Fibroblast of the aortic adventitia (primary cell): ENCODE measurements around the gene TMEM273. TPM values are rescaled to one million over a fixed set of nuclear protein-coding genes. Genes with fewer than 3 reads are reported as not detected.
A peak's percentile ranks its signal among the peaks of the same experiment; 100 is the strongest.

Source experiments
- DNase-seq: peaks from one replicate; pipeline ENCODE4 v3.0.0-alpha.2; 2010; ENCODE audit warnings: low read depth
- H3K4me3 ChIP-seq: 2 replicates; pipeline ENCODE4 v1.5.1; 2011; ENCODE audit warnings: low read depth, mild to moderate bottlenecking, control low read depth, low read length, moderate library complexity
- CTCF ChIP-seq: IDR thresholded peaks from 2 replicates; pipeline ENCODE4 v1.5.1; 2011; ENCODE audit warnings: mild to moderate bottlenecking, low read length, control low read depth, inconsistent platforms; ENCODE audit not compliant: insufficient read depth
- total RNA-seq: library from RNA; depleted of rRNA; stranded (reverse); fragments of >200 nt; gene quantifications from 2 replicates; pipeline ENCODE4 v1.2.3, GENCODE V29; 2012; ENCODE audit warnings: low replicate concordance

TMEM273 gene
- total RNA-seq, 1 donor = not detected

GRCh38 chr10:49227406-49227805 is 39.2 kb upstream of the TMEM273 start:
- H3K4me3 ChIP-seq = no peak overlapping the region
- DNase-seq = no peak
- TF ChIP-seq CTCF = no peak

- no peak overlapping the region for H3K4me3 ChIP-seq
- no peak for TF ChIP-seq CTCF
- DNase-seq = no peak
These were observed 38.4 kb upstream of the TMEM273 start for GRCh38 chr10:49226594-49226993.

GRCh38 chr10:49225218-49225876 is 37.2 kb upstream of the TMEM273 start:
- no peak for DNase-seq

GRCh38 chr10:49223205-49223604 is 35.0 kb upstream of the TMEM273 start:
- TF ChIP-seq CTCF = no peak
- no peak for DNase-seq
- H3K4me3 ChIP-seq = no peak overlapping the region

More at GRCh38 chr10:49225218-49225876, 37.2 kb upstream of the TMEM273 start:
- H3K4me3 ChIP-seq = no peak overlapping the region
- no peak for TF ChIP-seq CTCF

- no peak for TF ChIP-seq CTCF
- DNase-seq = no peak
- H3K4me3 ChIP-seq = no peak overlapping the region
These were observed 34.0 kb upstream of the TMEM273 start for GRCh38 chr10:49222170-49222569.

GRCh38 chr10:49220679-49221078 is 32.5 kb upstream of the TMEM273 start:
- TF ChIP-seq CTCF = no peak
- DNase-seq = no peak
- H3K4me3 ChIP-seq = no peak overlapping the region

GRCh38 chr10:49220031-49220430 is 31.8 kb upstream of the TMEM273 start:
- H3K4me3 ChIP-seq = no peak overlapping the region
- no peak for TF ChIP-seq CTCF
- peak; percentile 2 for DNase-seq
